Stimulated activated CD8-positive, alpha-beta memory T cell treated with anti-CD3 and anti-CD28 coated beads, Interleukin-7, amount 100 ng/mL, for 48 hours (primary cell): Measurements from ENCODE around the gene MYRIP.

Experiments
- DNase-seq, 2 donors: peaks; one replicate each; pipeline ENCODE4 v3.0.0-alpha.2; 2020; ENCODE audit warnings: low read depth in 1 of 2; ENCODE audit errors: extremely low read depth in 1 of 2

The MYRIP gene

GRCh38 chr3:39900462-39901002 is 91.1 kb downstream of the MYRIP start:
- no peak for DNase-seq

GRCh38 chr3:39903253-39903652 is 93.8 kb downstream of the MYRIP start:
- no peak for DNase-seq

GRCh38 chr3:39905788-39906187 is 96.4 kb downstream of the MYRIP start:
- no peak for DNase-seq

- no peak for DNase-seq
Measured at GRCh38 chr3:39907981-39908380, 98.6 kb downstream of the MYRIP start.

GRCh38 chr3:39910135-39910534 is 100.7 kb downstream of the MYRIP start:
- DNase-seq = no peak

- no peak for DNase-seq
Measured at GRCh38 chr3:39910826-39911464, 101.5 kb downstream of the MYRIP start.

GRCh38 chr3:39911465-39912309 is 102.3 kb downstream of the MYRIP start:
- DNase-seq = no peak

- no peak for DNase-seq
Measured at GRCh38 chr3:39915027-39915426, 105.6 kb downstream of the MYRIP start.

- no peak for DNase-seq
Measured at GRCh38 chr3:39917065-39917773, 107.8 kb downstream of the MYRIP start.

GRCh38 chr3:39919281-39919680 is 109.9 kb downstream of the MYRIP start:
- DNase-seq = no peak

GRCh38 chr3:39920271-39920670 is 110.9 kb downstream of the MYRIP start:
- no peak for DNase-seq

- no peak for DNase-seq
Measured at GRCh38 chr3:39927479-39927878, 118.1 kb downstream of the MYRIP start.

GRCh38 chr3:39933986-39934693 is 124.7 kb downstream of the MYRIP start:
- no peak for DNase-seq

GRCh38 chr3:39934696-39935095 is 125.3 kb downstream of the MYRIP start:
- DNase-seq = no peak

GRCh38 chr3:39935261-39935660 is 125.9 kb downstream of the MYRIP start:
- no peak for DNase-seq

- DNase-seq = no peak
Measured at GRCh38 chr3:39936848-39937247, 127.4 kb downstream of the MYRIP start.

GRCh38 chr3:39937315-39937714 is 127.9 kb downstream of the MYRIP start:
- DNase-seq = no peak

- no peak for DNase-seq
Measured at GRCh38 chr3:39937874-39938273, 128.5 kb downstream of the MYRIP start.

- no peak for DNase-seq
Measured at GRCh38 chr3:39941931-39942330, 132.5 kb downstream of the MYRIP start.

- DNase-seq = no peak
Measured at GRCh38 chr3:39960515-39961191, 151.2 kb downstream of the MYRIP start.
